Thyroid gland (tissue), 4 donors: ENCODE data around the gene BAK1.

Experiments
- CTCF ChIP-seq, 6 experiments: fragments of 200-600 bp in 3 of 6; fragments of 450-650 bp in 3 of 6; sonication (generic) in 3 of 6; IDR thresholded peaks; one replicate each; pipeline ENCODE4 v1.5.1; 2016 to 2019; ENCODE audit warnings: antibody characterized with exemption in 6 of 6, mild to moderate bottlenecking in 2 of 6, inconsistent platforms in 1 of 6, moderate library complexity in 1 of 6
- POLR2A ChIP-seq, 2 donors: fragments of 450-650 bp; IDR thresholded peaks; one replicate each; pipeline ENCODE4 v1.6.1; 2017; ENCODE audit warnings: antibody characterized with exemption in 2 of 2, mild to moderate bottlenecking in 2 of 2, moderate library complexity in 1 of 2

DNA sequence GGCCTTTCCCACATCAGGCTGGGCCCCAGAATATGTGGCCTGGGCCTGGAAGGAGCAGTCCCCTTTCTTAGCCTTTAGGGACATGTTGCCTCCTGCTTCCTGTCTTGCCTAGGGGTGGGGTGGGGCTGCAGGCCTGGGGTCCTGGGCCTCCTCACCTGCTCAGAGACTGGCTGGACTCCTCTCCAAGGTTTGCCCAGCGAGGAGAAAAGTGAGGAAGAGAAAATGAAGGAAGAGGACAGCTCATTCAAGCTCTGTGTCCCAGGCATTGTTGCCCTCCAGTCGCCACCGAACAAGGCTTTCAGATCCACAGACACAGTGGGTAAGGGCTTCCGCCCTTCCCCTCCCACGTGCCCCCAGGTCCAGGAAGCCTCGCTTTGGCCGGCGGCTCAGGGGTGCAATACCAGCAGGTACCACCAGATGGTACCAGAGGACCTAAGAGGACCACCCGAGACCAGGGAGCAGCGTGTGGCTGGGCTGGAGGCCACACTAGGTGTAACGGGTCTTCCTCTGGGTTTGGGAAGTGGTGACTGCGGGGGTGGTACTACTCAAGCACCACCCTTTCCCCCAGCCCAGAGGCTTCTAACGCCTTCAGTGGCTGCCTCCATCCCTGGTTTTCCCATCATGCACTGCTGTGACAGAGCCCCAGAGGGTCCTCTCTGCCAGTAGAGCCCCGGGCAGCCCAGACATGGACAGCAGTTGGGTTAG, 5.5 kb upstream of the BAK1 start:
- no peak for TF ChIP-seq POLR2A (IDR thresholded peaks at IDR 0.05)
- TF ChIP-seq CTCF (IDR thresholded peaks at IDR 0.05) = peak; percentile 96 to 99 (median 98)
